ENCODE data around the gene ACE.
A peak's percentile ranks its signal among the peaks of the same experiment; 100 is the strongest.

ACE gene

GRCh38 chr17:63440127-63440769, 36.6 kb upstream of the ACE start:
- TF ChIP-seq CTCF (IDR thresholded peaks at IDR 0.05; ENCODE audit: control insufficient read depth, extremely low read depth, insufficient read depth) = no peak
- no peak overlapping the region for H3K4me3 ChIP-seq (ENCODE audit: low read depth, low read length)
- no peak for DNase-seq (ENCODE audit: low read depth)

- DNase-seq (ENCODE audit: low read depth) = no peak
- H3K4me3 ChIP-seq (ENCODE audit: low read depth, low read length) = no peak overlapping the region
- no peak for TF ChIP-seq CTCF (IDR thresholded peaks at IDR 0.05; ENCODE audit: control insufficient read depth, extremely low read depth, insufficient read depth)
Observed at GRCh38 chr17:63440770-63441335, 36.0 kb upstream of the ACE start.

GRCh38 chr17:63441654-63442053, 35.2 kb upstream of the ACE start:
- no peak for DNase-seq (ENCODE audit: low read depth)
- no peak overlapping the region for H3K4me3 ChIP-seq (ENCODE audit: low read depth, low read length)
- no peak for TF ChIP-seq CTCF (IDR thresholded peaks at IDR 0.05; ENCODE audit: control insufficient read depth, extremely low read depth, insufficient read depth)

GRCh38 chr17:63442074-63442473, 34.8 kb upstream of the ACE start:
- no peak for TF ChIP-seq CTCF (IDR thresholded peaks at IDR 0.05; ENCODE audit: control insufficient read depth, extremely low read depth, insufficient read depth)
- no peak overlapping the region for H3K4me3 ChIP-seq (ENCODE audit: low read depth, low read length)
- DNase-seq (ENCODE audit: low read depth) = no peak

GRCh38 chr17:63442549-63443035, 34.3 kb upstream of the ACE start:
- TF ChIP-seq CTCF (IDR thresholded peaks at IDR 0.05; ENCODE audit: control insufficient read depth, extremely low read depth, insufficient read depth) = 0 out of 2 replicates have a peak, but pooled peaks have one; percentile 8
- DNase-seq (ENCODE audit: low read depth) = no peak

GRCh38 chr17:63443053-63443452, 33.8 kb upstream of the ACE start:
- no peak for TF ChIP-seq CTCF (IDR thresholded peaks at IDR 0.05; ENCODE audit: control insufficient read depth, extremely low read depth, insufficient read depth)
- H3K4me3 ChIP-seq (ENCODE audit: low read depth, low read length) = no peak overlapping the region
- no peak for DNase-seq (ENCODE audit: low read depth)

More at GRCh38 chr17:63442549-63443035, 34.3 kb upstream of the ACE start:
- no peak overlapping the region for H3K4me3 ChIP-seq (ENCODE audit: low read depth, low read length)
